HG03135 (cell line): ENCODE data around the gene RAB6A.
"Not testable (repeated sequence)": the region's sequence is repeated elsewhere in the genome, so short reads cannot be mapped to it uniquely, and the experiment has no call there.

Experiments
- ATAC-seq: cut with Tn5 transposase; IDR thresholded peaks from one replicate; pipeline ENCODE4 v1.9.1; 2021; ENCODE audit warnings: mild to moderate bottlenecking, moderate library complexity; ENCODE audit not compliant: unreplicated experiment

The RAB6A gene

DNA sequence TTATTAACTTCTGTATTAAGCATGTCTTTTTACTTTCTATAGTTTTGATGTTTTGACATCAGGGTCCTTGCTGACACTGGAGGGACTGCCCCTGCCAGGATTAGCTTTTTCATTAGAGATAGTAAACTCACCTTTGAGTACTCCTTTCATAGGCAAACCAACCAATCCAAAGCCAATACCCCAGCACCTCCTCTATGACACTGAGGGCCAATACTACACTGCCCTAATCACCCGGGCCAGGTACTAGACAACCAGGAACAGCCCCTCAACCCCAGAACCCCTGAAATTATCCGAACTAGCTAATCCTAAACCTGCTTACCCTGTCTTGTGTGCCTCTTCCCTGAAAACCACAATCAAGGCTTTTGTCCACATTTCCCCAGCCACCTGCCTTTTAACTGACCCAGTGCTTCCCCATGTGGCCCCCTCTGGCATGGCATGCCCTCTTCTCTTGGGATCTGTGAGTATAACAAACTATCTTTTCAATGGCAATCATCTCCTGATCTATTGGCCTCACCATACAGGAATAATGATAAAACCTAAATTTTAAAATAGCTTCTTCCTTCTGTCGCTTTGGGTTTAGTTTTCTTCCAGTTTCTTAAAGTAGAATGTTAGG is 31.2 kb downstream of the RAB6A start:
- ATAC-seq, result no peak

- ATAC-seq, result no peak
Observed at GRCh38 chr11:73728000-73728399, 32.9 kb downstream of the RAB6A start.

DNA sequence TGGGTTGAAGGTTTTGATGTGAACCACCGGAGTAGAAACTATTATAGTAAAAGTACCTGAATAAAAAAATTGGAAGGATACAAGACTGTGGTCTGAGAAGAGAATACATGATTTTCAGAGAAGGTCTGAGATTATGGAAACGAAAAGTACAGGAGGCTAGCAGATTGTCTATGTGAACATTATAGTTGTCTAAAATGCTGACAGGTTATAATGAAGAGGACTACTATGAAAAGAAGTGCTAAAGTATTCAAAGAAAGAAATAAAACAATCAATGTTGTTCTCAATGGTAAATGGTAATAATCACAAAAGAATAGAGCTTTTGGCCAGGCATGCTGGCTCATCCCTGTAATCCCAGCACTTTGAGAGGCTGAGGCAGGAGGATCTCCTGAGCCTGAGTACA is 34.0 kb downstream of the RAB6A start:
- ATAC-seq, result no peak

DNA sequence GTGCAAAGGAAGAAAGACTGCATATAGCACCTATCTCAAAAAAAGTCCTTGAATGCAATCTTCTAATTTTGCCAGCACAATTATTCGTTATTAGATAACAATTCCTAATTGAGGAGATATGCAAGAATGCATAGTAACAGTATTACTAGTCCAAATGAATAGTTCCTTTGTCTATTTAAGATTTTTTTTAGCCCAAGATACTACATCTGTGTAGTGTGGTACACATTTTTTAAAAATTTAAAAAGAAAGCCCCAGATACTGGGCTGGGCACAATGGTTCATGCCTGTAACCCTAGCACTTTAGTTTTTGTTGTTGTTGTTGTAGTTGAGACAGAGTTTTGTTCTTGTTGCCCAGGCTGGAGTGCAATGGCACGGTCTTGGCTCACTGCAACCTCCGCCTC is 43.7 kb downstream of the RAB6A start:
- no peak for ATAC-seq

DNA sequence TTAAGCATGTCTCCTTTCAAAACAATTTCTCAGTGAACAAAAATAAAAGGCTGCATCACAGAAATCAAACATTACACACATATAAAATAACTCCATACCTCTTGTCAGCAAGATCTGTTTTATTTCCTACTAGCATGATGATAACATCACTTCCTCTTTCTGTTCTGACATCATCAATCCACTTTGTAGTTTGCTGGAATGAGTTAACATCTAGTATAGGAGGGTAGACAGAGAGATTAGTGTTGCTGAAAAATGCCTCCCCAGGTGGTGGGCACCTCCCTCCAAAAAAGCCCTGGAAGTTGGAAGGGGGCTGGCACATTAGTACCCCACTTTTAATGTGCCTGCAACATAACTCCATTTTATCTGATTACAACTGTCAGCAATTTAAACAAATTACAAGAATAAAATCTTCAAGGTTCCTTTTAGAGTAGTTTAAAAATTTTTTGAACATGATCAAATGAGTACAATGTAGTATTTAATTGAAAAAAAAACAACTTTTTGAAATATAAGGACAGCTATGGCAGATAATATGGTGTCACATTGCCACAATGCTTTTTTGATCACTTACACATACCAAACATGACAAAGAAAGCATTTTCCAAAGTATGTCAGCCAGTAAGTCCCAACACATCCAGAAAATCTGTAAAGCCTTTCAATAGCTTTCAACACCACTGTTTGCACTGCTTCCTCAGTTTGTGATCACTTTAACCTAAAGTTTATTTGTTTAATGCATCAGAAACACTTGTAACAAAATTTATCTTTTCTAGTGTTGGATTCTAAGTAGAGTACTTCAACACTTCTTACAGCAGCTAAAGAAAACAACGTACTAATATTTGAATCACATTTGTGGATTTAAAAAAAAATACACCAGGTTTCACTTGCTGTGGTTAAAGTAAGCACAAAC is 44.5 kb downstream of the RAB6A start:
- no peak for ATAC-seq

- no peak for ATAC-seq
Observed at GRCh38 chr11:73715541-73715940, 45.3 kb downstream of the RAB6A start.

- no peak for ATAC-seq
Observed at GRCh38 chr11:73710964-73711363, 49.9 kb downstream of the RAB6A start.

GRCh38 chr11:73705053-73705452 is 55.8 kb downstream of the RAB6A start:
- ATAC-seq, result no peak

DNA sequence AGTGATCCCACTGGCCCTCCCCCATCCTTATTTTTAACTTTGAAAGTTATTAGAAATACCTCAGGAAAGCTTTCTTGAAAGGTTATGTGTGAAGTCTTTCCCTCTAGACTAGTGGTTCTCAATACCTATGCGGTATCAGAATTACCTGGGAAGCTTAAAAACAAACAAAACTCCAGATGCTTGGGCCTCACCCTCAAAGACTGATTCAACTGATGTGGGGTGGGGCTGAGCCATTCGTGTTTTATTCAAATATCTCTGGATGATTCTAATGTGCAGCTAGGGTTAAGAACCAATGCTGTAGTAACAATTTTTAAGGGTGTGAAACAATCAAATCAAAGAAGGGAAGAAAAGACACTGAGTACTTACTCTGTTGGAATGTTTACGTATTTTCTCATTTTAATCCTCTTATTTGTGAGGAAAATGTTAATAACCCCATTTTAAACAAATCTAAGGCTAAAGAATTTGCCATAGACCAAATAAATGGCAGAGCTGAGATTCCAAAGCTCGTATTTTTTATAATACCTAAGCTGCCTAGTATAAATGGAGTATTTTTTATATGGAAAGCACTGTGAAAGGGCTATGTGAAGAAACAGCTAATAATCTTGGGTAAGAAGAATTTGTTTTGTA is 66.9 kb downstream of the RAB6A start:
- ATAC-seq, result no peak

DNA sequence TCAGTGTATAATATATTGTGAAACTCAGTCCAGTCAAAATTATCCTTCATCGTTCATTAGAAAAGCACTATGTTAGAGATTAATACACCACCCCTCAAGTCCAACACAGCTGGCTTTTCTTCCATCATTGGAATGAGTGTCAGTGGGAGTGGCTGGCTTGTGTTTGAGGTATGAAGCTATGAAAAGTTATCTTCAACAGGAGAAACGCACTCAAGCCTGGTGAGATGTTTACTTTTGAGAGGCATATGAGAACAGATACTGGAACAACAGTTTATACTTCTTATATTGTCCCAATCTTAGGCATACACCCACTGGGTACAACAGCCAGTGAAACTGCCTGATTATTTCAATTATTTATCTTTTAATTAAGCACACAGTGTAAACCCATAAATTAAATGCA is 80.2 kb downstream of the RAB6A start:
- no peak for ATAC-seq

DNA sequence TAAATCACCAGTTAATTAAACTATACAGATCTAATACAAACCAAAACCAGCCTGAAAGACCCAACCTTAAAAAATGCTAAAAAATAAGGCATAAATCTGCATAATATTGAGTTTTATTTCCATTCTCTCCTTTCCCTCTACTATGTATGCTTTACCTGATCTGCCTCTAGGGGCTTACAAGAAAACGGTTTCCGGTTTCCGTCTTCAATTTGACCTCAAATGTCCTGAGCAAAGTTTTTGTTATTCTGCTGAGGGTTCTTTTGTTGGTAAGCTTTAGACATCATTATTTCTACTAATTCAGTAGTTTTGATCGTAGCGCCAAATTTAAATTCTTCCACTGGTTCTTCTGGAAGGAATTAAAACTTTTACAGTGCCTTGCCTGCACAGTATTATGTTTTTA is 84.3 kb downstream of the RAB6A start:
- not testable (repeated sequence) for ATAC-seq

- no peak for ATAC-seq
Observed at GRCh38 chr11:73671701-73672100, 89.2 kb downstream of the RAB6A start.

GRCh38 chr11:73670808-73671207 is 90.1 kb downstream of the RAB6A start:
- no peak for ATAC-seq

DNA sequence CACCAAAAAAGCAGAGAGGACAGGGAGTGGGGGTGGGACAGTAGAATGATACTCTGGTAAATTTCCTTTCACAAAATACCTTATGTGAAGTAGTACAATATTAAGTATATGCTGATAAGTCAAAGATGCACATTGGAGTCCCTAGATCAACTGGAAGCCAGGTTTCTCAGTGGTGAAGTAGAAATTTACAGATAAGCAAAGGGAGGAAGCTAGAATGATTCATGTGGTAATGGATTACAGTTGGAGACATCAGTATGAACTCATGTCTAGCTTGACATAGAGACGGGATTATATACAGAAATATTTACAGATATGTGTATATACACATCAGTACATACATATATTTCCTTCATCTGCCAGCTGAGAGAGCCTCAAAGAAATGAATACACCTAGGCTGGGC is 93.0 kb downstream of the RAB6A start:
- ATAC-seq, result no peak

- no peak for ATAC-seq
Observed at GRCh38 chr11:73664877-73665276, 96.0 kb downstream of the RAB6A start.

GRCh38 chr11:73663604-73664495 is 97.0 kb downstream of the RAB6A start:
- no peak for ATAC-seq

- ATAC-seq, result no peak
Observed at GRCh38 chr11:73662445-73663157, 98.3 kb downstream of the RAB6A start.

- no peak for ATAC-seq
Observed at GRCh38 chr11:73661035-73661628, 99.7 kb downstream of the RAB6A start.

GRCh38 chr11:73660497-73661034 is 100.3 kb downstream of the RAB6A start:
- no peak for ATAC-seq

DNA sequence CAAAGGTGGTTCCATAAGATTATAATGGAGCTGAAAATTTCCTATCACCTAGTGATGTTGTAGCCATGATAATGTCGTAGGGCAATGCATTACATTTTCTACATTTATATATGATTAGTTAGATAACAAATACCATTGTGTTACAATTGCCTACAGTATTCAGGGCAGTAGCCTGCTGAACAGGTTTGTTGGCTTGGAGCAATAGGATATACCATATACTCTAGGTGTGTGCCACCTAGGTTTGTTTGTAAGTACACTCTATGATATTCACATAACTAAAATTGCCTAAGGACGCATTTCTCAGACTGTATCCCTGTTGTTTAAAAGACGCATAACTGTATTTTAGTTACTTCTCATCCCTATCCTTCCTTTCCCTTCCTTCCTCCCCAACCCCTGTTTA is 100.9 kb downstream of the RAB6A start:
- ATAC-seq, result no peak
